ENCODE data around the gene GNLY.

Gene GNLY

GRCh38 chr2:85692039-85692645, 2.0 kb upstream of the GNLY start:
- no peaks in the 10 kb centered on the region for H3K36me3 ChIP-seq (ENCODE audit: insufficient read depth, insufficient read length, low read length)
- DNase-seq (ENCODE audit: low read depth, low spot score) = no peak
- no peaks in the 10 kb centered on the region for H3K27me3 ChIP-seq (ENCODE audit: insufficient read depth, insufficient read length)
- H3K4me1 ChIP-seq (ENCODE audit: insufficient read depth, insufficient read length) = peaks cover 3% of the 10 kb centered on the region
- TF ChIP-seq YY1 (IDR thresholded peaks at IDR 0.05; ENCODE audit: insufficient read depth, insufficient read length) (no peak), ZNF274 (IDR thresholded peaks at IDR 0.05; ENCODE audit: low read depth, low read length) (no peak), SUZ12 (IDR thresholded peaks at IDR 0.05; ENCODE audit: extremely low read depth, insufficient read depth, insufficient read length) (no peak)
- H3K9me3 ChIP-seq (ENCODE audit: insufficient read depth, low read length) = no peaks in the 10 kb centered on the region
- no peak overlapping the region for H3K9ac ChIP-seq (ENCODE audit: insufficient read length, low read depth)
- no peak overlapping the region for H3K4me3 ChIP-seq (ENCODE audit: insufficient read length, low read depth)

- H3K4me1 ChIP-seq (ENCODE audit: insufficient read depth, insufficient read length) = peaks cover 6% of the 10 kb centered on the region
- H3K9ac ChIP-seq (ENCODE audit: insufficient read length, low read depth) = no peak overlapping the region
- H3K4me3 ChIP-seq (ENCODE audit: insufficient read length, low read depth) = no peak overlapping the region
- H3K36me3 ChIP-seq (ENCODE audit: insufficient read depth, insufficient read length, low read length) = no peaks in the 10 kb centered on the region
- H3K9me3 ChIP-seq (ENCODE audit: insufficient read depth, low read length) = no peaks in the 10 kb centered on the region; the same call in 1 of the 2 replicates
- no peak for TF ChIP-seq SUZ12 (IDR thresholded peaks at IDR 0.05; ENCODE audit: extremely low read depth, insufficient read depth, insufficient read length)
- TF ChIP-seq YY1 (IDR thresholded peaks at IDR 0.05; ENCODE audit: insufficient read depth, insufficient read length) = no peak
- TF ChIP-seq ZNF274 (IDR thresholded peaks at IDR 0.05; ENCODE audit: low read depth, low read length) = no peak
- no peak for DNase-seq (ENCODE audit: low read depth, low spot score)
- H3K27me3 ChIP-seq (ENCODE audit: insufficient read depth, insufficient read length) = no peaks in the 10 kb centered on the region
Observed at GRCh38 chr2:85695121-85695520, 963 bp downstream of the GNLY start.

GRCh38 chr2:85695691-85696668, 1.8 kb downstream of the GNLY start:
- no peak for TF ChIP-seq ZNF274 (IDR thresholded peaks at IDR 0.05; ENCODE audit: low read depth, low read length)
- no peak for TF ChIP-seq YY1 (IDR thresholded peaks at IDR 0.05; ENCODE audit: insufficient read depth, insufficient read length)
- no peak for TF ChIP-seq SUZ12 (IDR thresholded peaks at IDR 0.05; ENCODE audit: extremely low read depth, insufficient read depth, insufficient read length)

GRCh38 chr2:85697096-85697495, 2.9 kb downstream of the GNLY start:
- no peak for DNase-seq (ENCODE audit: low read depth, low spot score)
- Histone ChIP-seq H3K36me3 (ENCODE audit: insufficient read depth, insufficient read length, low read length) (no peaks in the 10 kb centered on the region), H3K9me3 (ENCODE audit: insufficient read depth, low read length) (no peaks in the 10 kb centered on the region; the same call in 1 of the 2 replicates), H3K27me3 (ENCODE audit: insufficient read depth, insufficient read length) (no peaks in the 10 kb centered on the region), H3K4me1 (ENCODE audit: insufficient read depth, insufficient read length) (peaks cover 9% of the 10 kb centered on the region), H3K9ac (ENCODE audit: insufficient read length, low read depth) (no peak overlapping the region), H3K4me3 (ENCODE audit: insufficient read length, low read depth) (no peak overlapping the region)
- TF ChIP-seq ZNF274 (IDR thresholded peaks at IDR 0.05; ENCODE audit: low read depth, low read length) (no peak), YY1 (IDR thresholded peaks at IDR 0.05; ENCODE audit: insufficient read depth, insufficient read length) (no peak), SUZ12 (IDR thresholded peaks at IDR 0.05; ENCODE audit: extremely low read depth, insufficient read depth, insufficient read length) (no peak)

More at GRCh38 chr2:85695691-85696668, 1.8 kb downstream of the GNLY start:
- H3K9me3 ChIP-seq (ENCODE audit: insufficient read depth, low read length) = no peaks in the 10 kb centered on the region; the same call in 1 of the 2 replicates
- H3K9ac ChIP-seq (ENCODE audit: insufficient read length, low read depth) = no peak overlapping the region
- no peaks in the 10 kb centered on the region for H3K27me3 ChIP-seq (ENCODE audit: insufficient read depth, insufficient read length)
- peaks cover 6% of the 10 kb centered on the region for H3K4me1 ChIP-seq (ENCODE audit: insufficient read depth, insufficient read length)
- H3K36me3 ChIP-seq (ENCODE audit: insufficient read depth, insufficient read length, low read length) = no peaks in the 10 kb centered on the region
- no peak overlapping the region for H3K4me3 ChIP-seq (ENCODE audit: insufficient read length, low read depth)
- DNase-seq (ENCODE audit: low read depth, low spot score) = no peak

GRCh38 chr2:85697716-85698115, 3.6 kb downstream of the GNLY start:
- Histone ChIP-seq H3K4me3 (ENCODE audit: insufficient read length, low read depth) (no peak overlapping the region), H3K36me3 (ENCODE audit: insufficient read depth, insufficient read length, low read length) (no peaks in the 10 kb centered on the region), H3K4me1 (ENCODE audit: insufficient read depth, insufficient read length) (peaks cover 9% of the 10 kb centered on the region), H3K9me3 (ENCODE audit: insufficient read depth, low read length) (no peaks in the 10 kb centered on the region; the same call in 1 of the 2 replicates), H3K9ac (ENCODE audit: insufficient read length, low read depth) (no peak overlapping the region), H3K27me3 (ENCODE audit: insufficient read depth, insufficient read length) (no peaks in the 10 kb centered on the region)
- no peak for DNase-seq (ENCODE audit: low read depth, low spot score)
- no peak for TF ChIP-seq ZNF274 (IDR thresholded peaks at IDR 0.05; ENCODE audit: low read depth, low read length)
- no peak for TF ChIP-seq SUZ12 (IDR thresholded peaks at IDR 0.05; ENCODE audit: extremely low read depth, insufficient read depth, insufficient read length)
- no peak for TF ChIP-seq YY1 (IDR thresholded peaks at IDR 0.05; ENCODE audit: insufficient read depth, insufficient read length)

GRCh38 chr2:85698184-85698879, 4.2 kb downstream of the GNLY start:
- no peaks in the 10 kb centered on the region for H3K36me3 ChIP-seq (ENCODE audit: insufficient read depth, insufficient read length, low read length)
- no peaks in the 10 kb centered on the region; the same call in 1 of the 2 replicates for H3K9me3 ChIP-seq (ENCODE audit: insufficient read depth, low read length)
- H3K27me3 ChIP-seq (ENCODE audit: insufficient read depth, insufficient read length) = no peaks in the 10 kb centered on the region
- TF ChIP-seq SUZ12 (IDR thresholded peaks at IDR 0.05; ENCODE audit: extremely low read depth, insufficient read depth, insufficient read length) (no peak), YY1 (IDR thresholded peaks at IDR 0.05; ENCODE audit: insufficient read depth, insufficient read length) (no peak), ZNF274 (IDR thresholded peaks at IDR 0.05; ENCODE audit: low read depth, low read length) (no peak)
- no peak overlapping the region for H3K4me3 ChIP-seq (ENCODE audit: insufficient read length, low read depth)
- peaks cover 9% of the 10 kb centered on the region for H3K4me1 ChIP-seq (ENCODE audit: insufficient read depth, insufficient read length)
- no peak overlapping the region for H3K9ac ChIP-seq (ENCODE audit: insufficient read length, low read depth)
- no peak for DNase-seq (ENCODE audit: low read depth, low spot score)

Measured in NT2/D1 (cell line).